Tibial nerve (tissue), 3 donors: ENCODE data around the gene HECTD4.
"Not testable (repeated sequence)": the region's sequence is repeated elsewhere in the genome, so short reads cannot be mapped to it uniquely, and the experiment has no call there.

Experiments
- CTCF ChIP-seq, 5 experiments: fragments of 200-600 bp in 3 of 5; fragments of 450-650 bp in 2 of 5; sonication (generic) in 3 of 5; IDR thresholded peaks; one replicate each; pipeline ENCODE4 v1.5.1; 2016 to 2019; ENCODE audit warnings: antibody characterized with exemption in 5 of 5, mild to moderate bottlenecking in 3 of 5, moderate library complexity in 2 of 5
- POLR2A ChIP-seq, 2 donors: fragments of 450-650 bp; IDR thresholded peaks; one replicate each; pipeline ENCODE4 v1.6.1; 2017; ENCODE audit warnings: antibody characterized with exemption in 2 of 2, mild to moderate bottlenecking in 2 of 2, moderate library complexity in 2 of 2

GRCh38 chr12:112244902-112245301 lies 137.3 kb downstream of the HECTD4 start:
- TF ChIP-seq CTCF, POLR2A (IDR thresholded peaks at IDR 0.05): not testable (repeated sequence)
